Measurements from ENCODE around the gene IFITM10.

The IFITM10 gene

GRCh38 chr11:1758611-1759150 is 8.3 kb upstream of the IFITM10 start:
- no peak for DNase-seq
- Histone ChIP-seq H3K27ac (no peak overlapping the region), H3K4me3 (ENCODE audit: low read depth, low read length) (no peak overlapping the region), H3K36me3 (peaks cover 5% of the 10 kb centered on the region; the same call in 1 of the 2 replicates), H3K27me3 (ENCODE audit: insufficient read depth, low read depth, severe bottlenecking) (no peaks in the 10 kb centered on the region), H3K9me3 (ENCODE audit: severe bottlenecking) (no peaks in the 10 kb centered on the region)
- TF ChIP-seq, protein P1, sequence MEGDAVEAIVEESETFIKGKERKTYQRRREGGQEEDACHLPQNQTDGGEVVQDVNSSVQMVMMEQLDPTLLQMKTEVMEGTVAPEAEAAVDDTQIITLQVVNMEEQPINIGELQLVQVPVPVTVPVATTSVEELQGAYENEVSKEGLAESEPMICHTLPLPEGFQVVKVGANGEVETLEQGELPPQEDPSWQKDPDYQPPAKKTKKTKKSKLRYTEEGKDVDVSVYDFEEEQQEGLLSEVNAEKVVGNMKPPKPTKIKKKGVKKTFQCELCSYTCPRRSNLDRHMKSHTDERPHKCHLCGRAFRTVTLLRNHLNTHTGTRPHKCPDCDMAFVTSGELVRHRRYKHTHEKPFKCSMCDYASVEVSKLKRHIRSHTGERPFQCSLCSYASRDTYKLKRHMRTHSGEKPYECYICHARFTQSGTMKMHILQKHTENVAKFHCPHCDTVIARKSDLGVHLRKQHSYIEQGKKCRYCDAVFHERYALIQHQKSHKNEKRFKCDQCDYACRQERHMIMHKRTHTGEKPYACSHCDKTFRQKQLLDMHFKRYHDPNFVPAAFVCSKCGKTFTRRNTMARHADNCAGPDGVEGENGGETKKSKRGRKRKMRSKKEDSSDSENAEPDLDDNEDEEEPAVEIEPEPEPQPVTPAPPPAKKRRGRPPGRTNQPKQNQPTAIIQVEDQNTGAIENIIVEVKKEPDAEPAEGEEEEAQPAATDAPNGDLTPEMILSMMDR (IDR thresholded peaks at IDR 0.05; ENCODE audit: low read depth, low read length), result no peak

GRCh38 chr11:1757861-1758610 is 7.6 kb upstream of the IFITM10 start:
- Histone ChIP-seq H3K36me3 (peaks cover 5% of the 10 kb centered on the region; the same call in 1 of the 2 replicates), H3K27ac (no peak overlapping the region), H3K4me3 (ENCODE audit: low read depth, low read length) (no peak overlapping the region), H3K9me3 (ENCODE audit: severe bottlenecking) (no peaks in the 10 kb centered on the region), H3K27me3 (ENCODE audit: insufficient read depth, low read depth, severe bottlenecking) (no peaks in the 10 kb centered on the region)
- TF ChIP-seq, protein P1 (IDR thresholded peaks at IDR 0.05; ENCODE audit: low read depth, low read length), result no peak
- DNase-seq, result no peak

DNA sequence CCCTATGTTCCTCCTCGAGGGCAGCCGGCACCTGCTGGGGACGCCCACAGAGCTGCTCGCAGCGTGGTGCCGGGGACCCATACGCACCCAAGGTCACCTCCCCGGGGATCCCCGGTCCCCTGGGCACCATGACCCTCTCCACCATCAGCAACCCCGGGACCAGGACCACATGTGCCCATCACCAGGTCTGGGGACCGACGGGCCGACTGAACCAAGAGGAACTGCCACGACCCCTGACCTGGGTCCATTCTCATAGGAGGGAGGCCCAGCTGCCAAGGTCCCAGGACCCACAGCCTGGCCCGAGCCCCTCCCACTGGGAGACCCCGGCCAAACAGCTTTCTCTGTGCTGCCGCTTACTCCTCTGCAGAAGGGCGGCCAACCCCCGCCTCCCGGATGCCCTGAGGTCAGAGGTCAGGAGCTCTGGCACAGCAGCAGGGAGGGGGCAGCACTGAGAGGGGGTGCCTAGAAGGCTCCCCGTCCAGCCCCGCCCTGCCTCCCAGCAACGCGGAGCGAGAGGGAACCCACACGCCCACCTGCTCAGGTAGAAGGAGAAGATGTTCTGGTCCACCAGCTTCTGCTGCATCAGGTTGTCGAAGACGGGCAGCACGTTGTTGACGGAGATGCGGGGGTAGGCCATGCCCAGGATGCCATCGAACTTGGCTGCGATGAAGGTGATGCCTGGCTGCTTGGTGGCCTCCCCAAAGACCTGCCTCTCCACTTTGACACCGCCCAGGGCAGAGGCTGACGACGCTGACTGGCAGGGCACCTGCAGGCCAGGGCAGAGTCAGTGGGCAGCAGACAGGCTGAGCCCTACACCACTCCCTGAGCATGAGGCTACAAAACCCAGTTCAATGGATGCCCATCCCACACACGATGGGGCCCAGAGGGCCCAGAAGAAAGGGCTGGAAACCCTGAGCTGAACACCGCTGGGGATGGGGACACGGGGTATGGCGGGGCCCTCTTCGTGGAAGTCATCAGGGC is 6.7 kb upstream of the IFITM10 start:
- TF ChIP-seq, protein P1 (IDR thresholded peaks at IDR 0.05; ENCODE audit: low read depth, low read length), result no peak
- Histone ChIP-seq H3K27me3 (ENCODE audit: insufficient read depth, low read depth, severe bottlenecking) (no peaks in the 10 kb centered on the region), H3K36me3 (peaks cover 5% of the 10 kb centered on the region; the same call in 1 of the 2 replicates)

GRCh38 chr11:1755692-1756561 is 5.5 kb upstream of the IFITM10 start:
- H3K4me3 ChIP-seq (ENCODE audit: low read depth, low read length), result no peak overlapping the region
- H3K9me3 ChIP-seq (ENCODE audit: severe bottlenecking), result no peaks in the 10 kb centered on the region
- H3K36me3 ChIP-seq, result peaks cover 2% of the 10 kb centered on the region
- no peak overlapping the region for H3K27ac ChIP-seq
- DNase-seq, result no peak
- TF ChIP-seq, protein P1 (IDR thresholded peaks at IDR 0.05; ENCODE audit: low read depth, low read length), result no peak
- peaks cover under 1% of the 10 kb centered on the region for H3K27me3 ChIP-seq (ENCODE audit: insufficient read depth, low read depth, severe bottlenecking)

More for the DNA sequence above, 6.7 kb upstream of the IFITM10 start:
- Histone ChIP-seq H3K27ac (no peak overlapping the region), H3K9me3 (ENCODE audit: severe bottlenecking) (no peaks in the 10 kb centered on the region), H3K4me3 (ENCODE audit: low read depth, low read length) (no peak overlapping the region)
- no peak for DNase-seq

DNA sequence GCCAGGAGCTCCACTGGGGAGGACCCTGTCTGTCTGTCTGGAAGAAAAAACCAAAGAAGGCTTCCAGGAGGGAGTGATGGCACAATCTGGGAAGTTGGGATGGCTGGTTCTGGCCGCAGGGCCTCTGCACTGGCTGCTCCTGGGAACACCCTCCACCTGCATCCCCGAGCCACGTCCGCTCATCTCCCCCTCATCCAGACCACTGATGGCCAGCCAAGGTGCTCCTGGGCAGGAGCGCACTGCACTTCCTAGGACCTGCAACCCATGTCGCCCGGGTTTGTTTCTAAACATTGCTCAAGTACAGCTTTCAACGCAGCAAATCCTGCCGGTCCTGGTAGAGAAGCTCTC is 4.9 kb upstream of the IFITM10 start:
- Histone ChIP-seq H3K4me3 (ENCODE audit: low read depth, low read length) (no peak overlapping the region), H3K27me3 (ENCODE audit: insufficient read depth, low read depth, severe bottlenecking) (peaks cover 7% of the 10 kb centered on the region), H3K9me3 (ENCODE audit: severe bottlenecking) (no peaks in the 10 kb centered on the region), H3K36me3 (peaks cover 2% of the 10 kb centered on the region), H3K27ac (no peak overlapping the region)
- TF ChIP-seq, protein P1 (IDR thresholded peaks at IDR 0.05; ENCODE audit: low read depth, low read length), result no peak
- no peak for DNase-seq

Measured in WERI-Rb-1 (cell line).